ENCODE measurements around the gene RBP5.

RBP5 gene

GRCh38 chr12:7144414-7145120, 15.9 kb upstream of the RBP5 start:
- peak; percentile 46 for DNase-seq

DNA sequence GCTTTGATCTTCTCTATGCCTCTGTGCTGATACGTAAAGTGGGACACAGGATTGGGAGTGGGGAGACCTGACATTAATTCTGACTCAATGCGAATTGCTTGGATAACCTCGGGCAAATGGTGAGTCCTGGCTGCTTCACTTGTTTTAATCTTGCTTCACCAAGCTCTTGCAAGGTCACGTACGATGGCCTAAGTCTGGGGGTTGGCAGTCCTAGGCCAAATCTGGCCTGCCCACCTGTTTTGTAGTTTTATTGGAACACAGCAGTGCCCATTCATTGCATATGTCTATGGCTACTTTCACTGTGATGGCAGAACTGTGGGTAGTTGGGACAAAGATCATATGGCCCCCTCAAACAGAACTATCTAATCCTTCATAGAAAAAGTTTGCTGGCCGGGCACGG, 14.9 kb upstream of the RBP5 start:
- DNase-seq, result no peak

DNA sequence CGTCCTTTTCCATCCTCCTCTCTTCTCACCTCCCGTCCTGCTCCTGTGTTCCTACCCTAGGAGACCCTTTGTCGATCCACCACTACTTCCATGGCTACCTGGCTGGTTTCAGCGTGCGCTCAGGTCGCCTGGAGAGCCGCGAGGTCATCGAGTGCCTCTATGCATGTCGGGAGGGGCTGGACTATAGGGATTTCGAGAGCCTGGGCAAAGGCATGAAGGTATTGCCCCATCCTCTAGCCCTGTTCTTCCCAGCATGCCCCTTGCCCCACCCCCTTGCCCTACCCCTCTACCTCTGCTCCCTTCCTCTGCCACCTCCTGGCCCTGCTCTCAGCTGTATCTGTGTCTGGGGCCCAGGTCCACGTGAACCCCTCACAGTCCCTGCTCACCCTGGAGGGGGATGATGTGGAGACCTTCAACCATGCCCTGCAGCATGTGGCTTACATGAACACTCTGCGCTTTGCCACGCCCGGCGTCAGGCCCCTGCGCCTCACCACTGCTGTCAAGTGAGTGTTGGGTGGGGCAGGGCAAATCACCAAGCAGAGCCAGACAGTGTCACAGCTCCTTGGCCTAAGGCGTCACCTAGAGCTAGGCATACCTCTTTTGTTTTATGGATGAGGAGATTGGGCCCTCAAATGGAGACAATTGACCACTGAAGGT, 14.2 kb upstream of the RBP5 start:
- no peak for DNase-seq

GRCh38 chr12:7142056-7142644, 13.5 kb upstream of the RBP5 start:
- DNase-seq, result peak; percentile 68

GRCh38 chr12:7141351-7142005, 12.8 kb upstream of the RBP5 start:
- no peak for DNase-seq

DNA sequence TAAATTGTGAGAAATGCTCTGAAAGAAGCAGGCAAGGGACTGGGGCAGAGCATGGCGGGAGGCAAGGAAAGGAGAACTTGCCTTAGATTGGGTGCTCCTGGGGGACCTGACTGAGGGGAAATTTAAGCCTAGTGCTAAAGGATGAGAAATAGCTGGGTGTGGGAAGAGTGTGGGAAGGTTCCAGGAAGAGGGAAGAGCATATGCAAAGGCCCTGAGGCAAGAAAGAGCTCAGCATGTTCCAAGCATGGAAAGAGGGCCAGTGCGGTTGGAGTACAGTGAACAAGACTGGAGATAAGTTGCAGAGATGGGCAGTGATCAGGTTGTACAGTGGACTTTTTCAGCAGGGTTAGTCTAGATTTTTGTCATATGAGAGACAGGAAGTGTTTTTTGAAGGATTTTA, 10.5 kb upstream of the RBP5 start:
- no peak for DNase-seq

- DNase-seq, result no peak
Measured at GRCh38 chr12:7137908-7138307, 9.2 kb upstream of the RBP5 start.

DNA sequence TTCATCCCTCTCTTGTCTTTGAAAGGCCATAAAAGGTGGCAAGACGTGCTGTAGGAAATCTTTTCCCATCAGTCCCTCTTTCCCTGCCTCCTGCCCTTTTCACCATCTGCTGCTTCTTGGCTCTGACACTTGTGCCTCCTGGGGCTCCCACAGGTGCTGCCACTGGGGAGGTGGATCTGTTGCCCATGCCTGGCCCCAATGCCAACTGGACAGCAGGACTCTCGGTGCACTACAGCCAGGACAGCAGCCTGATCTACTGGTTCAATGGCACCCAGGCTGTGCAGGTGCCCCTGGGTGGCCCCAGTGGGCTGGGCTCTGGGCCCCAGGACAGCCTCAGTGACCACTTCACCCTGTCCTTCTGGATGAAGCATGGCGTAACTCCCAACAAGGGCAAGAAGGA, 8.0 kb upstream of the RBP5 start:
- DNase-seq, result no peak

- DNase-seq, result no peak
Measured at GRCh38 chr12:7136071-7136470, 7.4 kb upstream of the RBP5 start.

GRCh38 chr12:7134396-7135166, 5.9 kb upstream of the RBP5 start:
- no peak for DNase-seq

GRCh38 chr12:7131502-7131866, 2.8 kb upstream of the RBP5 start:
- DNase-seq, result peak; percentile 62

DNA sequence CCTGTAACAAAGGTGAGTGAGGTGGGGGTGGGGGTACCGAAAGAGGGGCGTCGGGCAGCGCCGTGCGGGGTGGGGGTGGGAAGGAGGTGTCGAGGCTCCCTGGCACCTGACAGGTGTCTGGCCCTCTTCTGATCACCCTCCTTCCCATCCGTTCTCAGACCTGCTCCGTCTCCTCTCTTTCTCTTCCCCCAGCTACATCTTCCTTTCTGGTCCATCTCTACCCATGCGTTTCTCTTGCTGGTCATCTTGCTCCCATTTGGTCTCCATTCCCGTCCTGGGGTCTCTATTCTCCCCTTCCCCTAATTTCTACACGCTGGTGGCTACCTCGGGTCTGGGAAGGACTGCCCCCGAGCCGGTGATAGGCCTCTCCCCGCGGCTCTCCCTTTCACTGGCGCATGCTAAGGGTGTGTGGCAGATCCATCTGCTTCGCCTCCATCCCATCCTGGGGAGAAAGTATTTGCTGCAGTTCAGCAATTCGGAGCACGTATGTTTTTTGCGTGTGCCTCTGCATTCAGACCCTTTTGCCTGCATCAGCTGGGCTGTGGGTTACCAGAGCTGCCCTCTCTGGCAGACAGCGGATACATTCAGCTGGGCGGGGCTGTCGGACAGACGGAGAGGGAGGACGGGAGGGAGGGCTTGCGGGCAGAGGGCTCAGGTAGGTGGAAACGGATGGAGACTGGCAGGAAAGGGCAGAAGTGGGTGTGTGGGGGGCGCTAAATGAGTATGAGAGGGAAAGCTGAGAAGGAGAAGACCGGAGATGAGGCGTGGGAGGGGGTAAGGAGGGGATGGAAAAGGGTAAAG, 2.2 kb upstream of the RBP5 start:
- peak; percentile 88 for DNase-seq

DNA sequence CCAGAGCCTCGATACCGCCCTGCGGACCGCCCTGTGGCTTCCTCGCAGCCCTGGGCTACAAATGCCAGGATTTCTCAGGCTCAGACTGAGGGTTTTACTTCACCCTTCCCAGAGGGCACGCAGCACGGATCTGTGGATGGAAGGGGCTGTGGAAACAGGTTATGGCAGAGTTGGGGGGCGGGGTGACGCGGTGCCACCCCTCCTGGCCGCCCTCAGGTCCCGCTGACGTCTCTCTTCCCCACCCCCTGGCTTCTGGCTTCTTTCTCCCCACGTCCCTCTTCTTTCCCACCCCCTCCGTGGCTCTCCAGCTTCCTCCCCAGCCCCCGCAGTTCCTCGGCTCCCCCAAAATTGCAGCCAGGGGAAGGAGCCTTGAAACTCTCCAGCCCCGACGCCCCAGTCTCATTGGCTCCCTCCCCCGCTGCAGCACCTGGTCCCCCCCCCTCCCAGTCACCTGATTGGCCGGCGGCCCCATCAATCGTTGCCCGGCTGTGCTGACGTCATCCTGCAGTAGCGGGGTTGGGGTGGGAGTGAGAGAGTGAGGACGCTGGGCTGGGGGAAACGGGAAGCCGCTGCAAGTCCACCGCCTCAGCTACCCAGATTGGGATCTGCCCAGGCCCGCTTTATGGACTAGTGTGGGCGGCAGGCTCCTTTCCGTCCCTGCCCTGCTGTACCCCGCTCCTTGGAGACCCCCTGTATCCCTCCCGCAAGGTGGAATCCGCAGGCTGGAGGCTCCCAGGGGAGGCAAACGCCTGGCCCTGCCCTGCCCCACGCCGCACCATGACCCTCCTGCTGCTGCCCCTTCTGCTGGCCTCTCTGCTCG, 1.4 kb upstream of the RBP5 start, which contains the start of gene CLSTN3:
CLSTN3 (plus strand) TSS at position 500 of the 820 bp plus-strand sequence; CDS start at position 778, 278 bp downstream.
- DNase-seq, result peak; percentile 97

- DNase-seq, result no peak
Measured at GRCh38 chr12:7129287-7129871, 690 bp upstream of the RBP5 start.

DNA sequence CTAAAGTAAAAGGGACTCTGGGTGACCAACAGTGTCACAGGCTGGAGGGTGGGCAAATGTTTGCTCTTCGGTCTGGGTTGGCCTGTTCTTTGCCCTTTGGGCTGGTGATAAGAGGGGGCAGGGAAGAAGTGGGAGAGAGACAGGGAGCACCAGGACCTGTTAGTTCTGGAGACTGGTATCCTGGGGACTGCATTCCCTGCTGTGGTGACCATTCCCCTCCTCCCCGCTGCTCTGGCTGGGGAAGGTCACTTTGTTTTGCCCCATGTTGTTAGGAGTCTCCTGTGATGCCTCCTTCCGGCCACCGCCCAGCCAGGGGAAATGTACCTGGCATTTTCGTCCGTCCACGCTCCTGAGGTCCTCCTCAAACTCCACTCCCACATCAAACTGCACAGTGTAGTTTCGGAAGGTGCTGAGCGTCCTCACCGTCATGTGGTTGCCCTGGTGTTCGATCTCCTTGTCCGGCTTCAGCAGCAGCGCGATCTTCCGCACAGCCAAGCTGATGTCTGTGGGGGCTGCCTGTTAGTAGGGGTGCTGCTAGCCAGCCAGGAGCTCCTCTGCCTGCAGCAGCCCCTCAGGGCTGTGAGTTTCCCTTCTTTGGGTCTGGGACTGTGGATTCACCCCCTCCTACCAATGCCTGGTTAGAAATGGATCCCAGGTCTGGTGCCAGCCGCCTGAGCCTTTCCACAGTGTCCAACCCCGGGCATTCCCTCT, 618 bp downstream of the RBP5 start:
- DNase-seq, result no peak

DNA sequence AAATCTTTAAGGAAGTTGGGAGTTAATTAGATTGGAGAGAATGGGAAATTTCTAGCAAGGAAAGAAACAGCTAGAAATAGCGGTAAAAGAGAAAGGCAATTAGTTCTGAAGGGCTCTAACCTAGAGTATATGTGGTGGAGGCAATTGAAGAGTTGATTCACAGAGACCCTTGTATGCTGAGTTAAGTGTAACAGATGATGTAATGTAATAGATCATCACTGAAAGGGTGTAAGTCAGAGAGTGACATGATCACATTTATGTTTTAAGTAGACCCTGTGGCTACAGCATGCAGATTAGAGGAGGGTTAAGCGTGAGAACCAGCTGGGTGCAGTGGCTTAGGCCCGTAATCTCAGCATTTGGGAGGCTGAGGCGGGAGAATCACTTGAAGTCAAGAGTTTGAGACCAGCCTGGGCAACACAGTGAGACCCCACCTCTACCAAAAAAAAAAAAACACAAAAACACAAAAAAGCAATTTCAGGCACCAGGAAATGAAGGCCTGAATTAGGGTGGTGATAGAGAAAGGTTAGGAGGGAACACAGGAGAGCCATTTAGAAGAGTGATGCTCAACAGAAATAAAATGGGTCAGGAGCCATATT, 3.0 kb downstream of the RBP5 start:
- DNase-seq, result no peak

GRCh38 chr12:7123806-7124522, 4.7 kb downstream of the RBP5 start:
- DNase-seq, result no peak

DNA sequence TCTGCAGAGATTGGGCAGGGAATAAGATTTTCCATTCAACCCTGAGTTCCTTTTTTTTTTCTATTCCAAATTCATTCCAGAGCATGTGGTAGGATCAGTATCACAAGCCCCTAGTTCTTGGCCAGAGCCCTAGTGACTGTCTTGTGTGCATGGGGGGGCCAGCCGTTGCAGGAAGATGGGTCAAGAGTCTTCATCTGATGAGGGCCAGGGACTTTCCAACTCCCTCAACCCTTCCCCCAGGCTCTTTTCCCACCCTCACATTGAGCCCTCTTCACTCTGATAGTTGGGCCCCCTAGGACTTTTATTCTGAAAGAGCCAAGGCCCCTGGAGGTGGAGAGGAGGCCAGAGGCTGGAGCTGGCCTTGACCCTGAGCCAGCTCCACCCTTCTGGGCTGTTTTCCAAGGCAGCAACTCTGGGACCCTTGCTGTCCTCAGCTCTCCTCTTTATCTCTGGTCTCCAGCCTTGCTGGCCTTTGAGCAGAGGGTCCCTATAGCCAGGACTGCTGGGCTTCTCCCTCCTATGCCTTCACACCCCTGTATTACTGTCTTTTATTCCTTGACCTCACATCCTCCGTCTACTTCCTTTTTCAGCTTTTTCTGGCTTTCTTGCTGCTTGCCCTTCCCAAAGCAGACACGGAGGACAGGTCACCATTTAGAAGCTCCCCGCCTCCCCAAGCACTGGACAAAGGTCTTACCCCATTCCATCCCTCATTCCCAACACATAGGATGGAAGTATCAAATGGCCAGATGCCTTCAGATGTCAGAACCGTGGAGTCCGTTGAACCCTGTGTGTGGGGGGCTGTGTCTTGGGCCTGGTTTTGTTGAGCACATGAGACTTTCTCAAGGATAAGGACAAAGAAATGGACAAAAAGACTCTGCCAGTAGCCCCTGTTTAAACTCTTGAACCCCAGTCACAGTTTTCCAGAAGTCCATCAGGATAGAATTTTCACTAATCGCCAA, 5.6 kb downstream of the RBP5 start:
- DNase-seq, result no peak

Data from NCI-H146 (cell line).